ENCODE data around the gene CDH23.

CDH23 gene

DNA sequence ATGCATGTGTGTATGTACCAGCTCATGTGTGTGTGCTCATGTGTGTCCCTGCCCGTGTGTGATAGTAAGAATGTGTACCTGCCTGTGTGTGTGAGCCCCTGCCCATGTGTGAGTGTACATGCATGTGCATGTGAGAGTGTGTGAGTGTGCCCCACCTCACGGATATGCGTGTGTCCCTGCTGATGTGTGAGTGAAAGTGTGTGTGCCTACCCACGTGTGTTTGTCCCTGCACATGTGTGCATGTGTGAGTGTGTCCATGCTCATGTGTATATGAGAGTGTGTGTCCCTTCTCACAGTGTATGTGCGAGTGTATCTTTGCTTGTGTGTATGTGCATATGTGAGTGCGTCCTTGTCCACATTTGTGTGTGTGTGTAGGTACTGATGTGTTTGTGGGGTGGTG, 69.6 kb downstream of the CDH23 start:
- Histone ChIP-seq H3K4me3 (ENCODE audit: severe bottlenecking) (no peak overlapping the region), H3K27ac (ENCODE audit: poor library complexity, severe bottlenecking) (no peak overlapping the region), H3K9me3 (ENCODE audit: severe bottlenecking) (no peaks in the 10 kb centered on the region), H3K36me3 (ENCODE audit: low read depth) (no peaks in the 10 kb centered on the region), H3K27me3 (ENCODE audit: insufficient read depth, poor library complexity, severe bottlenecking) (peaks cover 9% of the 10 kb centered on the region), H3K4me1 (ENCODE audit: insufficient read depth, poor library complexity, severe bottlenecking) (no peaks in the 10 kb centered on the region)
- ATAC-seq (ENCODE audit: low read depth) (no peak), DNase-seq (ENCODE audit: low spot score) (no peak)
- TF ChIP-seq, protein P1, sequence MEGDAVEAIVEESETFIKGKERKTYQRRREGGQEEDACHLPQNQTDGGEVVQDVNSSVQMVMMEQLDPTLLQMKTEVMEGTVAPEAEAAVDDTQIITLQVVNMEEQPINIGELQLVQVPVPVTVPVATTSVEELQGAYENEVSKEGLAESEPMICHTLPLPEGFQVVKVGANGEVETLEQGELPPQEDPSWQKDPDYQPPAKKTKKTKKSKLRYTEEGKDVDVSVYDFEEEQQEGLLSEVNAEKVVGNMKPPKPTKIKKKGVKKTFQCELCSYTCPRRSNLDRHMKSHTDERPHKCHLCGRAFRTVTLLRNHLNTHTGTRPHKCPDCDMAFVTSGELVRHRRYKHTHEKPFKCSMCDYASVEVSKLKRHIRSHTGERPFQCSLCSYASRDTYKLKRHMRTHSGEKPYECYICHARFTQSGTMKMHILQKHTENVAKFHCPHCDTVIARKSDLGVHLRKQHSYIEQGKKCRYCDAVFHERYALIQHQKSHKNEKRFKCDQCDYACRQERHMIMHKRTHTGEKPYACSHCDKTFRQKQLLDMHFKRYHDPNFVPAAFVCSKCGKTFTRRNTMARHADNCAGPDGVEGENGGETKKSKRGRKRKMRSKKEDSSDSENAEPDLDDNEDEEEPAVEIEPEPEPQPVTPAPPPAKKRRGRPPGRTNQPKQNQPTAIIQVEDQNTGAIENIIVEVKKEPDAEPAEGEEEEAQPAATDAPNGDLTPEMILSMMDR (IDR thresholded peaks at IDR 0.05; ENCODE audit: poor library complexity, severe bottlenecking) = no peak

DNA sequence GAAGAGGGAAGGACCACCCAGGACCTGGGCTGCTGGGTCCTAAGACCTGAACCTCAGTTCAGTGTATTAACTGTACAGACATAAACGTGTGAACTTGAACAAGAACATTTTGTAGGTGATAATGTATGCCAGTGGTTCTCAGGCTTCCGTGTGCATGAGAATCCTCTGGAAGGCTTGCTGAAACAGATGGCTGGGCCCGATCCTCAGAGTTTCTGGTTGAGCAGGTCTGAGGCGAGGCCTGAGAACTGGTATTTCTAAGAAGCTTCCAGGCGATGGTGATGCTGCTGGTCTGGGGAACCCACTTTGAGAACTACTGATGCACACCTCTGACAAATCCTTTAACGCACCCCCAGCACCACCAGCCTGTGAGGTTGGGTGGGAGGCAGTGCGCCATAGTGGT, 70.4 kb downstream of the CDH23 start:
- Histone ChIP-seq H3K9me3 (ENCODE audit: severe bottlenecking) (no peaks in the 10 kb centered on the region), H3K27me3 (ENCODE audit: insufficient read depth, poor library complexity, severe bottlenecking) (peaks cover 9% of the 10 kb centered on the region), H3K4me1 (ENCODE audit: insufficient read depth, poor library complexity, severe bottlenecking) (no peaks in the 10 kb centered on the region), H3K36me3 (ENCODE audit: low read depth) (no peaks in the 10 kb centered on the region), H3K4me3 (ENCODE audit: severe bottlenecking) (no peak overlapping the region), H3K27ac (ENCODE audit: poor library complexity, severe bottlenecking) (no peak overlapping the region)
- TF ChIP-seq, protein P1 (IDR thresholded peaks at IDR 0.05; ENCODE audit: poor library complexity, severe bottlenecking) = no peak
- ATAC-seq (ENCODE audit: low read depth) (no peak), DNase-seq (ENCODE audit: low spot score) (no peak)

DNA sequence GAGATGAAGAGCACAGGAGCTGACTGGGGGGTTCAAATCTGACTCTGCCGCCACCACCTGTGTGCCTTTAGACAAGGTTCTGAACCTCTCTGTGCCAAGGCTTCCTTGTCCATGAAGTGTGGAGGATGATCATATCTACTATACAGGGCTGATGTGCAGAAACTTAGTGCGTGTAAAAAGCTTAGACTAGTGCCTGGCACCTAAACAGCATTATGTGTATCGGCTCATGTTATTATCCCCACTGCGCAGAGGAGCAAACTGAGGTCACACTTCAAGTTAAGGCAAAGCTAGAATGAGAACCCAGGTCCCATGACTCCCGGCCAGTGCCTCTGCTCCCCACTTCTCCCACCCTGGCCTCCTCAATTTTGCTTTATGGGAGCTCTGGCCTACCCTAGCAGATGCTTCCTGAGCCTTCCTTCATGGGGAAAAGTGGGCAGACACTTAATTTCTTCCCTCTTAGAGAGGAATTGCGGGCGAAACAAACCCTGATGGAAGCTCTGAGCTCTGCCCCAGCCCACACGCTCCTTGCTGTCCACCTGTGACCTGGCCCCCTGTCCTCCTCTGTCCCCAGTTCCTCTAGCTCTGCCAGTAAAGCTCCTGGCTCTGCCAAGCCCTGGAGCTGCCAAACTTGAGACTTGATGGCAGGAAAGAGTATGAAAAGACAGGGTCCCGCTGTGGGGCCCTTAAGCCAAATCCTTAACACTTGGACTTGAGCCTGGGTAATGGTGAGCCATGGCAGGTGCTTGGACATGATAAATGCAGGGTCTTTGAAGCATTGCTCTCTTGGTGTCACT, 71.0 kb downstream of the CDH23 start:
- Histone ChIP-seq H3K4me3 (ENCODE audit: severe bottlenecking) (no peak overlapping the region), H3K36me3 (ENCODE audit: low read depth) (no peaks in the 10 kb centered on the region), H3K27me3 (ENCODE audit: insufficient read depth, poor library complexity, severe bottlenecking) (peaks cover 9% of the 10 kb centered on the region), H3K9me3 (ENCODE audit: severe bottlenecking) (no peaks in the 10 kb centered on the region), H3K27ac (ENCODE audit: poor library complexity, severe bottlenecking) (no peak overlapping the region), H3K4me1 (ENCODE audit: insufficient read depth, poor library complexity, severe bottlenecking) (no peaks in the 10 kb centered on the region)
- TF ChIP-seq, protein P1 (IDR thresholded peaks at IDR 0.05; ENCODE audit: poor library complexity, severe bottlenecking) = no peak
- ATAC-seq (ENCODE audit: low read depth) (no peak), DNase-seq (ENCODE audit: low spot score) (no peak)

DNA sequence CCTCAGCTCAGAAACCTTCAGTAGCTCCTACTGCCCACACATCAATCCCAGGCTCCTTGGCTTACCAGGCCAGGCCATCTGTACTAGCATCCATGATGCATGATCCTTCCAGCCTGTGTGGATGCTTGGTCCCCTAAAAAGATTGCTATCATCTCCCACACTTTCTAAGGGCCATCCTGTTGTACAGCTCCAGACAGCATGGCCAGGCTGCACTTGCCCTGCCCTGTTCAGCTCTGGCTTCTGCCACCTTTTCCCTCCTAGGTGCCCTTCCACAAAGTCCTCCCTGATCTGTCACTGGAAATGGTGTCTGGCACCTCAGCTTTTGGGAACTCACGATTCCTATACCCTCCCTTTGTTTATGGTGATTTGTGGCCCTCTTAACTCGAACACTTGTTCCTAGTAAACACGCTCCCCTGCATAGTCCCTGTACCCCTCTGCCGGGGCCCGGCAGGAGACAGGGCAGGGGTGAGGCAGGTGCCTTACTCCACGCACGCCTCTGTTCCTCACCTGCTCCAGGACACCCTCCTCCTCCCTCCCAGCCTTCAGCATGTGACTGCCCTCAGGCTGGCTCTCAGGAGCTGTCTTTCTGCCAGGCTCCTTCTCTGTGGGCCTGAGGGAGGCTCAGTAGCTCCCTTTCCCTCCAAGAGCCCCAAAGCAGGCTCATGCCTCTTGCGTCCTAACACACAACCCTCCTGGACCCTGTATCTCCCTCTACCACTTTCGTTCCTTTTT, 71.8 kb downstream of the CDH23 start:
- no peak overlapping the region for H3K27ac ChIP-seq (ENCODE audit: poor library complexity, severe bottlenecking)
- H3K4me1 ChIP-seq (ENCODE audit: insufficient read depth, poor library complexity, severe bottlenecking) = no peaks in the 10 kb centered on the region
- TF ChIP-seq, protein P1 (IDR thresholded peaks at IDR 0.05; ENCODE audit: poor library complexity, severe bottlenecking) = no peak
- DNase-seq (ENCODE audit: low spot score) = no peak
- H3K9me3 ChIP-seq (ENCODE audit: severe bottlenecking) = no peaks in the 10 kb centered on the region
- ATAC-seq (ENCODE audit: low read depth) = no peak
- H3K36me3 ChIP-seq (ENCODE audit: low read depth) = no peaks in the 10 kb centered on the region
- H3K4me3 ChIP-seq (ENCODE audit: severe bottlenecking) = no peak overlapping the region
- peaks cover 5% of the 10 kb centered on the region for H3K27me3 ChIP-seq (ENCODE audit: insufficient read depth, poor library complexity, severe bottlenecking)

DNA sequence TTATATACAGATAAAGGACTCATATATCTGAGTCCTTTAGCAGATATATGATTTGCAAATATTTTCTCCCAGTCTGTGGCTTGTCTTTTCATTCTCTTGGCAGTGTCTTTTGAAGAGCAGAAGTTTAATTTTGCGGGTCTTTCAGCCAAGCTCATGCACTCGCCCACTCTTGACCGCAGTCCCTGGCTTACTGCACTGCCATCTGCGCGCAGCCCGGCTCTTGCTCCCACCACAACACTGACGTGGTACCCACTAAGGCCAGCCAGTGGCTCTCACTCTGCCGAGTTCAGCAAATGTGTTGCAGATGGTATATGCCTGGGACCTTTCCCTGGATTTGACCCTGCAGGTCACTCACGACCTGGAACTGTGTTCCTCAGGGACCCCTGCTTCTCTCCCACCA, 74.3 kb downstream of the CDH23 start:
- Histone ChIP-seq H3K4me1 (ENCODE audit: insufficient read depth, poor library complexity, severe bottlenecking) (no peaks in the 10 kb centered on the region), H3K36me3 (ENCODE audit: low read depth) (no peaks in the 10 kb centered on the region), H3K27me3 (ENCODE audit: insufficient read depth, poor library complexity, severe bottlenecking) (no peaks in the 10 kb centered on the region), H3K9me3 (ENCODE audit: severe bottlenecking) (no peaks in the 10 kb centered on the region), H3K27ac (ENCODE audit: poor library complexity, severe bottlenecking) (no peak overlapping the region), H3K4me3 (ENCODE audit: severe bottlenecking) (no peak overlapping the region)
- ATAC-seq (ENCODE audit: low read depth) = no peak
- TF ChIP-seq, protein P1 (IDR thresholded peaks at IDR 0.05; ENCODE audit: poor library complexity, severe bottlenecking) = no peak
- no peak for DNase-seq (ENCODE audit: low spot score)
